Osteoblast (primary cell): ENCODE measurements around the gene HGFAC. TPM values are rescaled to one million over a fixed set of nuclear protein-coding genes. Genes with fewer than 3 reads are reported as not detected.
A peak's percentile ranks its signal among the peaks of the same experiment; 100 is the strongest.

ENCODE experiments used
- DNase-seq: peaks from one replicate; pipeline ENCODE4 v3.0.0; 2011; ENCODE audit warnings: low spot score, mixed read lengths; ENCODE audit not compliant: insufficient read length; ENCODE audit errors: missing footprints
- H2AFZ ChIP-seq: 2 replicates; pipeline ENCODE4 v1.6.0; 2011; ENCODE audit warnings: mild to moderate bottlenecking, low read length
- H3K27ac ChIP-seq: 2 replicates; pipeline ENCODE4 v1.5.1; 2011; ENCODE audit warnings: mild to moderate bottlenecking, low read depth, low read length, moderate library complexity
- H3K27me3 ChIP-seq: 2 replicates; pipeline ENCODE4 v1.6.0; 2012; ENCODE audit warnings: mild to moderate bottlenecking, control low read depth, inconsistent platforms, low read length, moderate library complexity; ENCODE audit not compliant: insufficient read depth
- H3K36me3 ChIP-seq: 2 replicates; pipeline ENCODE4 v1.5.1; 2011; ENCODE audit warnings: mild to moderate bottlenecking, low read length, control low read depth, moderate library complexity; ENCODE audit not compliant: insufficient read depth
- H3K4me1 ChIP-seq: 2 replicates; pipeline ENCODE4 v1.5.1; 2011; ENCODE audit warnings: mild to moderate bottlenecking, low read length, control low read depth, moderate library complexity; ENCODE audit not compliant: insufficient read depth
- H3K4me2 ChIP-seq: 2 replicates; pipeline ENCODE4 v1.6.0; 2011; ENCODE audit warnings: mild to moderate bottlenecking, low read length; ENCODE audit not compliant: insufficient read depth
- H3K4me3 ChIP-seq: fragments of 200-600 bp; sonication (generic); 3 replicates; pipeline ENCODE4 v1.5.1; 2012; ENCODE audit warnings: mild to moderate bottlenecking, low read length, inconsistent platforms; ENCODE audit not compliant: insufficient read depth
- H3K79me2 ChIP-seq: 2 replicates; pipeline ENCODE4 v1.6.0; 2012; ENCODE audit warnings: mild to moderate bottlenecking, low read length, control low read depth, inconsistent platforms; ENCODE audit not compliant: insufficient read depth
- H3K9me3 ChIP-seq: 2 replicates; pipeline ENCODE4 v1.5.1; 2011; ENCODE audit warnings: low read depth, low read length, control low read depth
- H4K20me1 ChIP-seq: 2 replicates; pipeline ENCODE4 v1.6.0; 2012; ENCODE audit warnings: mild to moderate bottlenecking, low read length, control low read depth; ENCODE audit not compliant: insufficient read depth
- total RNA-seq: library from RNA; depleted of rRNA; stranded (reverse); fragments of >200 nt; gene quantifications from 2 replicates; pipeline ENCODE4 v1.2.3, GENCODE V29; 2012
- TF ChIP-seq, protein P1 (sequence below): IDR thresholded peaks from 2 replicates; pipeline ENCODE4 v1.5.1; 2011; ENCODE audit warnings: mild to moderate bottlenecking, low read depth, low read length, moderate library complexity; ENCODE audit errors: extremely low read depth

Gene HGFAC
- total RNA-seq, 1 donor, result not detected

DNA sequence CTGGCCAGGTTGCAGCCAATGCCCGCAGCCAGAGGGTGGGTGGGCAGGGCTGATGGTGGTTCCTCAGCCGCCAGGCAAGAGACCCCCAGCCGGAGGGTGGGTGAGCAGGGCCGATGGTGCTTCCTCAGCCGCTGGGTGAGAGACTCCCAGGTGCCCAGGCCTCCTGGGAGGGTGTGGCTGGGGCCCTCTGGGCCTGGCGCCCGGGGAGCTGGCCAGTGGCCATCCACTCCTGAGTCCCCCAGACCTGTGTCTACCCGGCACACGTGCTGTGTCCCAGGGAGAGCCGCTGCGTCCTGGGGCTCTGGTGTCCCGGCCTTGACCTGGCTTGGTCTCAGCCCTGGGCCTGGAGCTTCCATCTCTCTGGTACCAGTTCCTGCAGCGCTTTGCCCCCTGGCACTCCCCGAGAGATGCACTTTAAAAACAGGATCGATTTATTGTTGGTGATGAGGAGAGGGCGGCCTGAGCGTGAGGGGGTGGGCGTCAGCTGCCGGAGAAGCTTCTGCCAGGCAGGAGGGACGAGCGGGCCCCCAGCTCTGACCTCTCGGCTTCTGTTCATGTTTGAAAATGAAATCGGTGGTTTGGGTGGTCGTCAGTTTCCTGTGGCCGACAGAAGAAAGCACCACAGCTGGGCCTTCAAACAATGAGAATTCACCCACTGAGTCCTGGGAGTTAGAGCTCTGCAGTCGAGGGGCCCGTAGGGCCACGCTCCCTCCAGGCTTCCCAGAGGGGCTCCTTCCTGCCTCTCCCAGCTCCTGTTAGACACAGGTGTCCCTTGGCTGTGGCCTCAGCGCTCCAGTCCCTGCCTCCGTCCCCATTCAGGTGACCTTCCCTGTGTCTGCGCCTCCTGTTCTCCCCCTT is 27.8 kb downstream of the HGFAC start:
- H3K9me3 ChIP-seq, result no peaks in the 10 kb centered on the region
- no peaks in the 10 kb centered on the region for H3K36me3 ChIP-seq
- no peaks in the 10 kb centered on the region for H3K79me2 ChIP-seq
- peak; percentile 76 for DNase-seq
- H2AFZ ChIP-seq, result no peak overlapping the region
- no peaks in the 10 kb centered on the region for H3K27me3 ChIP-seq
- TF ChIP-seq, protein P1, sequence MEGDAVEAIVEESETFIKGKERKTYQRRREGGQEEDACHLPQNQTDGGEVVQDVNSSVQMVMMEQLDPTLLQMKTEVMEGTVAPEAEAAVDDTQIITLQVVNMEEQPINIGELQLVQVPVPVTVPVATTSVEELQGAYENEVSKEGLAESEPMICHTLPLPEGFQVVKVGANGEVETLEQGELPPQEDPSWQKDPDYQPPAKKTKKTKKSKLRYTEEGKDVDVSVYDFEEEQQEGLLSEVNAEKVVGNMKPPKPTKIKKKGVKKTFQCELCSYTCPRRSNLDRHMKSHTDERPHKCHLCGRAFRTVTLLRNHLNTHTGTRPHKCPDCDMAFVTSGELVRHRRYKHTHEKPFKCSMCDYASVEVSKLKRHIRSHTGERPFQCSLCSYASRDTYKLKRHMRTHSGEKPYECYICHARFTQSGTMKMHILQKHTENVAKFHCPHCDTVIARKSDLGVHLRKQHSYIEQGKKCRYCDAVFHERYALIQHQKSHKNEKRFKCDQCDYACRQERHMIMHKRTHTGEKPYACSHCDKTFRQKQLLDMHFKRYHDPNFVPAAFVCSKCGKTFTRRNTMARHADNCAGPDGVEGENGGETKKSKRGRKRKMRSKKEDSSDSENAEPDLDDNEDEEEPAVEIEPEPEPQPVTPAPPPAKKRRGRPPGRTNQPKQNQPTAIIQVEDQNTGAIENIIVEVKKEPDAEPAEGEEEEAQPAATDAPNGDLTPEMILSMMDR, result no peak
- no peak overlapping the region for H3K4me3 ChIP-seq
- no peaks in the 10 kb centered on the region for H3K4me1 ChIP-seq
- H3K4me2 ChIP-seq, result no peak overlapping the region
- H4K20me1 ChIP-seq, result peaks cover 3% of the 10 kb centered on the region
- H3K27ac ChIP-seq, result no peak overlapping the region

DNA sequence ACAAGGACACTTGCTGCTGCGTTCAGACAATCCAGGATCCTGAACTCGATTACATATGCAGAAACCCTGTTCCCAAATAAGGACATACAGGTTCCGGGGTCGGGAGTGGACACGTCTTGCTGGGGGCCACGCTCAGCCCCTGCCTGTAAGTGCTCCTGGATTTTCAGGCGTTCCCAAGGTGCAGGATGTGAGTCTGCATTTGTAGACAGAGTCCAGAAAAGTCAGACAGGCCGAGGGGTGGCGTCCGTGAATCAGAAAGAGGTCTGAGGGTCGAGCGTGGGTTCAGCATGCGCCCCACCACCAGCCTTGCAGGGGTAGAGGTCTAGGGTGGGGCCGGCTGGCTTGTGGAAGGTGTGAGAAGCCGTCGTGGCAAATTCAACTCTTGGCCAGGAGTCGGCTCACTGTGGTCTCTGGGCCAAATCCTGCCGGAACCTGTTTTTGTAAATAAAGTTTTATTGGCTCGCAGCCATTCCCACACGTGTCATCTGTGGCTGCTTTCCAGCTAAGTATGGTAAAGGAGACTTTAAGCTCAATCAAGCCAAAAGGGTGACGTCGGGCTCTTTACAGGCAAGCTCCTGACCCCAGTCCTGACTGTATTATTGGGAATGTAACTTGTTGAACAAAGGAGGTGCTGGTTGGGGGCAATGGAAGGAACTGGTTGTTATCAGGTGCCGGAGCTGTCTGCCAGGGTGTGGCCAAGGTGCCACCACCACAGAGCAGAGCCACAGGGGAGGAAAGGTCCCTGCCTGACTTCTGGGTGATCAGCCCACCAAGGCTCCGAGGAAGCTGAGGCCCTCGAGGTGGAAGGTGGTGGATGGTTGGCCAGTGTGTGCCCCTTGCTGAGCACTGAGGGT is 28.7 kb downstream of the HGFAC start:
- Histone ChIP-seq H3K27me3 (peaks cover 6% of the 10 kb centered on the region), H3K4me3 (no peak overlapping the region), H3K4me2 (no peak overlapping the region), H3K4me1 (no peaks in the 10 kb centered on the region), H3K27ac (no peak overlapping the region), H3K36me3 (no peaks in the 10 kb centered on the region), H3K79me2 (no peaks in the 10 kb centered on the region), H3K9me3 (no peaks in the 10 kb centered on the region), H4K20me1 (peaks cover 3% of the 10 kb centered on the region), H2AFZ (no peak overlapping the region)
- TF ChIP-seq, protein P1, result no peak
- peak; percentile 90 for DNase-seq

- H3K27me3 ChIP-seq, result peaks cover 6% of the 10 kb centered on the region
- H4K20me1 ChIP-seq, result peaks cover 3% of the 10 kb centered on the region
- H3K27ac ChIP-seq, result no peak overlapping the region
- H3K4me3 ChIP-seq, result no peak overlapping the region
- H2AFZ ChIP-seq, result no peak overlapping the region
- H3K36me3 ChIP-seq, result no peaks in the 10 kb centered on the region
- no peaks in the 10 kb centered on the region for H3K4me1 ChIP-seq
- DNase-seq, result peak; percentile 82
- TF ChIP-seq, protein P1, result no peak
- no peaks in the 10 kb centered on the region for H3K9me3 ChIP-seq
- H3K4me2 ChIP-seq, result no peak overlapping the region
- no peaks in the 10 kb centered on the region for H3K79me2 ChIP-seq
Measured at GRCh38 chr4:3471098-3471760, 29.5 kb downstream of the HGFAC start.
